Mesodermal cell (in vitro differentiated cells): ENCODE results near the gene MYCBP2.
"Not testable (repeated sequence)": the region's sequence is repeated elsewhere in the genome, so short reads cannot be mapped to it uniquely, and the experiment has no call there.

ENCODE experiments used
- H3K27ac ChIP-seq: 2 replicates; pipeline ENCODE4 v1.7.0; 2013; ENCODE audit warnings: mild to moderate bottlenecking, low read depth, low read length, moderate library complexity; ENCODE audit not compliant: severe bottlenecking
- H3K36me3 ChIP-seq: 2 replicates; pipeline ENCODE4 v1.7.1; 2013; ENCODE audit warnings: mild to moderate bottlenecking, low read length, moderate library complexity; ENCODE audit not compliant: control insufficient read depth, insufficient read depth
- H3K4me1 ChIP-seq: one replicate; pipeline ENCODE4 v1.7.1; 2013; ENCODE audit warnings: mild to moderate bottlenecking, low read length; ENCODE audit not compliant: insufficient read depth, control insufficient read depth, poor library complexity, severe bottlenecking
- H3K4me3 ChIP-seq: 2 replicates; pipeline ENCODE4 v1.7.0; 2013; ENCODE audit warnings: low read length, control low read depth, mild to moderate bottlenecking; ENCODE audit not compliant: insufficient read depth, poor library complexity, severe bottlenecking; ENCODE audit errors: extremely low read depth
- H3K9me3 ChIP-seq: 2 replicates; pipeline ENCODE4 v1.7.1; 2013; ENCODE audit warnings: mild to moderate bottlenecking, low read length, moderate library complexity; ENCODE audit not compliant: control insufficient read depth
- WGBS, 2 experiments: methylation state at CpG; one replicate each; pipeline ENCODE4 v1.1.5; 2013; ENCODE audit warnings: missing lambda C conversion rate in 2 of 2; ENCODE audit not compliant: insufficient coverage in 2 of 2; 5-methylcytosine and 5-hydroxymethylcytosine counted together

Gene MYCBP2

GRCh38 chr13:77265336-77265735 lies 61.6 kb downstream of the MYCBP2 start:
- 100% methylated on average over 3 of the region's 5 CpGs; no CpG with 5 or more reads in 1 of the 2 experiments for WGBS, 2 experiments
- no peak overlapping the region for H3K4me3 ChIP-seq
- H3K9me3 ChIP-seq: no peaks in the 10 kb centered on the region
- H3K36me3 ChIP-seq: peaks cover 38% of the 10 kb centered on the region
- no peaks in the 10 kb centered on the region for H3K4me1 ChIP-seq
- no peak overlapping the region for H3K27ac ChIP-seq

DNA sequence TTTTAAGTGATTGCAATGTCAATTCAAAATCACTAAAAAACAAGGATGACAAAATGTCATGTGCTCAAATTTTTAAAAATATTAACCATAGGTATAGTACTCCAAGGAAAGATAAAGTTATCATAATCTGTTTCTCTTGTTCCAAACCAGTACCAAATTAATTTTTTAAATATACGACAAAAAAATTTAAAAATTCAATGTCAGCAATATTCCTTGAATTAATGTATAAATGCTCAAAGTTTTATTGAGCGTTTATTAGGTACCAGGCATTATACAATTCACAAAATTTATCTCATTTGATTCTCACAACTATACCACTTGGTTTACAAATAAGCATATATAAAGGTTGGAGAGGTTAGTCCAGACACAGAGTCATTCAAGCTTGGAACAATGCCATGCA lies 64.7 kb downstream of the MYCBP2 start:
- Histone ChIP-seq H3K4me1 (no peaks in the 10 kb centered on the region), H3K36me3 (peaks cover 30% of the 10 kb centered on the region), H3K27ac (no peak overlapping the region), H3K9me3 (no peaks in the 10 kb centered on the region), H3K4me3 (no peak overlapping the region)
- no CpG with 5 or more reads among the region's 2 CpGs for WGBS, 2 experiments

DNA sequence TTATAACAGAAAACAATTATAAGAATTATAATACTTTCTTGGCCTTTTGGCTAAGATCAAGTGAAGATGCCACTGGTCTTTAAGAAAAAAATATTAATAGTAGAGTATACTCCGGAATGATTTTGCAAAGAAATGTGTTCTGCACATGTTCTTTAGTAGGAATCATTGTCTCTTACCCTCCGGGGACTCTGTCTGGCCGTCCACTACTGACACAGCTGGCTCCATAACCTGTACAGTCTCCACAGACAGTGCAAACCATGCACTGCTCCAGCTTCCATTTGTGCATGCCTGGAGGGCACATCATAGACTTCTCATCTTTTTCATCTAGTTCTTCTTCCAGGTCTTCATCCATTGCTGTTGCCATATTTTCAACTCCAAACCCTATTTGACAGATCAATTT lies 75.9 kb downstream of the MYCBP2 start:
- H3K4me3 ChIP-seq: no peak overlapping the region
- H3K36me3 ChIP-seq: peaks cover 7% of the 10 kb centered on the region
- no peaks in the 10 kb centered on the region for H3K9me3 ChIP-seq
- no peaks in the 10 kb centered on the region for H3K4me1 ChIP-seq
- no peak overlapping the region for H3K27ac ChIP-seq
- WGBS, 2 experiments: 87 to 100% methylated on average over 3 of the region's 3 CpGs

DNA sequence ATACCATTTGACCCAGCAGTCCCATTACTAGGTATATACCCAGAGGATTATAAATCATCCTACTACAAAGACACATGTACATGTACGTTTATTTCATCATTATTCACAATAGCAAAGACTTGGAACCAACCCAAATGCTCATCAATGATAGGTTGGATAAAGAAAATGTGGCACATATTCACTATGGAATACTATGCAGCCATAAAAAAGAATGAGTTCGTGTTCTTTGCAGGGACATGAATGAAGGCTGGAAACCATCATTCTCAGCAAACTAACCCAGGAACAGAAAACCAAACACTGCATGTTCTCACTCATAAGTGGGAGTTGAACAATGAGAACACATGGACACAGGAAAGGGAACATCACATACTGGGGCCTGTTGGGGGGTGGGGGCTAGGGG lies 81.7 kb downstream of the MYCBP2 start:
- WGBS, 2 experiments: no CpG with 5 or more reads among the region's 2 CpGs
- not testable (repeated sequence) for H3K4me3 ChIP-seq, H3K4me1 ChIP-seq, H3K9me3 ChIP-seq, H3K27ac ChIP-seq
- H3K36me3 ChIP-seq: peaks cover 15% of the 10 kb centered on the region

GRCh38 chr13:77239312-77239711 lies 87.6 kb downstream of the MYCBP2 start:
- Histone ChIP-seq H3K36me3 (peaks cover 11% of the 10 kb centered on the region), H3K4me3 (no peak overlapping the region), H3K4me1 (no peaks in the 10 kb centered on the region), H3K27ac (no peak overlapping the region), H3K9me3 (no peaks in the 10 kb centered on the region)
- 100% methylated on average over 1 of the region's 3 CpGs for WGBS, 2 experiments

- Histone ChIP-seq H3K4me1 (no peaks in the 10 kb centered on the region), H3K4me3 (no peak overlapping the region), H3K27ac (no peak overlapping the region), H3K9me3 (no peaks in the 10 kb centered on the region), H3K36me3 (peaks cover 3% of the 10 kb centered on the region)
These were observed 91.4 kb downstream of the MYCBP2 start for GRCh38 chr13:77235456-77236022.

DNA sequence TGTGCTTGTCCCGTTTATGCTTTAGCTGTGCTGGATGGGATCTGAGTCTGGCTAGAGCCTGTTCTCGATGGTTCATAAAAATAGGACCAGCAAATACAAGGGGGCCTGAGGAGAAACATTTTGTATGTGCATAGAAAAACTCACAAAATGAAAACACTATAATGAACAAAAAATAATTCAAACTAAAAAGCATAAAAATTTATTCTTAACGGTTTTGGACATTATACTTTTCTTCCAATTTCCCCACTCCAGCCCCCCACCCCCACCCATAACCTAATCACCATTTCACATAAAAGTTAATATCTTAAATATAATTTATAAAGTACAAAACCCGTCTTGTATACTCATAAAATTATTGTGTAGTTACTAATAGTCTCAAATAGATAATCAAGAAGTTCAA lies 93.7 kb downstream of the MYCBP2 start:
- H3K27ac ChIP-seq: no peak overlapping the region
- no peak overlapping the region for H3K4me3 ChIP-seq
- no peaks in the 10 kb centered on the region for H3K4me1 ChIP-seq
- H3K9me3 ChIP-seq: no peaks in the 10 kb centered on the region
- WGBS, 2 experiments: 100% methylated on average over 1 of the region's 4 CpGs; no CpG with 5 or more reads in 1 of the 2 experiments
- peaks cover 4% of the 10 kb centered on the region for H3K36me3 ChIP-seq

DNA sequence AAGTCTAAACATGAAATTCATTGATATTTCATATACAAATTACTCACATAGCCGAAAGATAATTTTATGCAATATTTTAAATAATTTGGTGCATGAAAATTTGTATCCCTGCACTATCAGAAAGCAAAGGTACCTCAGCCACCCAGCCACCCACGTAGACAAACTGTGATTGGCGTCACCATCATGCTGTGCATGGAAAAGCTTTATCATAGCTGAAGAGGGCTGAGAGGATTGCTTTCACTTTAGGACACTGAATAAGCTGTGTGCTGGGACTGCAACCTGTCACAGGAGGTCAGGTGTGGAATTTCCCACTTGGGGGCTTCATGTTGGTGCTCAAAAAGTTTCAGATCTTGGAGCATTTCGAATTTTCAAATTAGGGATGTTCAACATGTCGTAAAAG lies 96.3 kb downstream of the MYCBP2 start:
- WGBS, 2 experiments: 80 to 100% methylated on average over 1 of the region's 5 CpGs
- no peak overlapping the region for H3K27ac ChIP-seq
- no peaks in the 10 kb centered on the region for H3K4me1 ChIP-seq
- H3K9me3 ChIP-seq: no peaks in the 10 kb centered on the region
- no peak overlapping the region for H3K4me3 ChIP-seq
- peaks cover 4% of the 10 kb centered on the region for H3K36me3 ChIP-seq

DNA sequence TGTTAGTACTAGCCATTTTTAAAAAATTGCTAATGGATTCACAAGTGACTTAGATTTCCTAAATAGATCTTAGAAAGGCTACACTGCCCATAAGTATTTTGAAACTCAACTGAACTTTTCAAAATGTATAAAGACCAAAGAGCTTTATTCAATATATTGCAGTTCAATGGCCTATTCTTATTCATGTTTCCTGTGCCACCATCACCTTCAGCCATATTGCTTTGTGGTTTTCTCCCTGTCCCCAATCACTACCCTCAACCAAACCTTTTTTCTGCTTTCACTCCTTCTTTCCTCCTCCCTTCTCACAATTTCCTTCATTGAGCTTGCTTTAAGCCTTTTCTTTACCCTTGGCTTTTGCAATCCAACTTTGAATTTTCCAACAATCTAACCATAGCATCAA lies 100.9 kb downstream of the MYCBP2 start:
- H3K4me1 ChIP-seq: no peaks in the 10 kb centered on the region
- H3K36me3 ChIP-seq: peaks cover 13% of the 10 kb centered on the region
- H3K9me3 ChIP-seq: no peaks in the 10 kb centered on the region
- no peak overlapping the region for H3K4me3 ChIP-seq
- no peak overlapping the region for H3K27ac ChIP-seq

- Histone ChIP-seq H3K27ac (no peak overlapping the region), H3K36me3 (peaks cover 10% of the 10 kb centered on the region), H3K4me3 (no peak overlapping the region), H3K4me1 (no peaks in the 10 kb centered on the region), H3K9me3 (no peaks in the 10 kb centered on the region)
- 71 to 100% methylated on average over 1 to 3 of the region's 3 CpGs for WGBS, 2 experiments
These were observed 104.0 kb downstream of the MYCBP2 start for GRCh38 chr13:77222909-77223308.

DNA sequence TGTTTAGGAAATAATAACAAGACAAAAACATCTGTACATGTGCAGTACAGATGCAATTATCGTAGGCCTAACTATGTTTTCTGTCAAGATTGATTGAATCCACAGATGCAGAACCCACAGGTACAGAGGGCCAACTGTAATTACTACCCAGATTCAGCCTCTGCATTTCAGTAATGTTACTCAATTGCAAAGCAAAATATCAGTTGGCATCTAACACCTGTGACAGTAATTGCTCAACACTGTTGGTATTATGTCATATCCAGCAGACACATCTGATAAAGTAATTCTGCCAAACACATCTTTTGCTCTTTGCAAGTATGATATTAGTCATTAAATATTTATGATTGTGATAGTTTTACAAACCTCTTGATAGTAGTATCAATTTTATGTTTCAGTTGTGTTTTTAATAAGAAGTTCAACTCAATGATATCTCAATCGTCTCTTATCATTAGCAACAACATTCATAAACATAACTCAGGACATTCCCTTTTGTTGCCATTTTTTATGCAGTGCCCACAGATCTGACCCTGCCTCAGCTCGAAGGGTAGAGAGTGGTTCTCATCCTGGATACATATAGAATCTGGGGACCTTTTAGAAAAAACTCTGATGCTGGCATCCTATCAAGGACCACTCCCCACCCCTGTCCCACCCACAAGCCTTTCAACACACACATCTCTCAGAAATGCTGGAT lies 104.7 kb downstream of the MYCBP2 start:
- no peak overlapping the region for H3K27ac ChIP-seq
- no peak overlapping the region for H3K4me3 ChIP-seq
- peaks cover 10% of the 10 kb centered on the region for H3K36me3 ChIP-seq
- WGBS, 2 experiments: 86 to 100% methylated on average over 1 to 2 of the region's 3 CpGs
- H3K4me1 ChIP-seq: no peaks in the 10 kb centered on the region
- no peaks in the 10 kb centered on the region for H3K9me3 ChIP-seq
